HG03139 (cell line): Measurements from ENCODE around the gene ACAA2.

Source experiments
- ATAC-seq: cut with Tn5 transposase; IDR thresholded peaks from one replicate; pipeline ENCODE4 v1.9.1; 2021; ENCODE audit not compliant: unreplicated experiment

The ACAA2 gene

GRCh38 chr18:49813319-49814146, at the start of gene ACAA2:
TSS of gene ACAA2 (minus strand) at chr18:49813533. CDS start at chr18:49813484, 49 bp downstream.
- ATAC-seq, result peak; percentile 67

GRCh38 chr18:49862656-49863385, 49.5 kb upstream of the ACAA2 start:
- ATAC-seq, result no peak

GRCh38 chr18:49861659-49862058, 48.3 kb upstream of the ACAA2 start:
- no peak for ATAC-seq

GRCh38 chr18:49859725-49860124, 46.4 kb upstream of the ACAA2 start:
- no peak for ATAC-seq

- no peak for ATAC-seq
Measured at GRCh38 chr18:49859021-49859359, 45.7 kb upstream of the ACAA2 start.

- ATAC-seq, result no peak
Measured at GRCh38 chr18:49858309-49859020, 45.1 kb upstream of the ACAA2 start.

GRCh38 chr18:49857708-49858107, 44.4 kb upstream of the ACAA2 start:
- no peak for ATAC-seq

- ATAC-seq, result no peak
Measured at GRCh38 chr18:49856496-49856895, 43.2 kb upstream of the ACAA2 start.

- no peak for ATAC-seq
Measured at GRCh38 chr18:49855711-49856415, 42.5 kb upstream of the ACAA2 start.

GRCh38 chr18:49854681-49855080, 41.3 kb upstream of the ACAA2 start:
- no peak for ATAC-seq

GRCh38 chr18:49853436-49853835, 40.1 kb upstream of the ACAA2 start:
- no peak for ATAC-seq

- ATAC-seq, result no peak
Measured at GRCh38 chr18:49853011-49853410, 39.7 kb upstream of the ACAA2 start.

GRCh38 chr18:49851624-49852023, 38.3 kb upstream of the ACAA2 start:
- ATAC-seq, result no peak

- no peak for ATAC-seq
Measured at GRCh38 chr18:49850636-49851035, 37.3 kb upstream of the ACAA2 start.

GRCh38 chr18:49849331-49850217, 36.2 kb upstream of the ACAA2 start:
- no peak for ATAC-seq

- no peak for ATAC-seq
Measured at GRCh38 chr18:49848115-49848514, 34.8 kb upstream of the ACAA2 start.

- no peak for ATAC-seq
Measured at GRCh38 chr18:49847524-49847923, 34.2 kb upstream of the ACAA2 start.

GRCh38 chr18:49846718-49847470, 33.6 kb upstream of the ACAA2 start:
- no peak for ATAC-seq

GRCh38 chr18:49846361-49846662, 33.0 kb upstream of the ACAA2 start:
- no peak for ATAC-seq
